Peyer's patch (tissue), 4 donors: ENCODE measurements around the gene ITGA8.

ENCODE experiments used
- CTCF ChIP-seq, 6 experiments: fragments of 450-650 bp in 4 of 6; fragments of 200-600 bp in 2 of 6; sonication (generic) in 1 of 6; IDR thresholded peaks; one replicate each; pipeline ENCODE4 v1.5.1; 2017 to 2019; ENCODE audit warnings: antibody characterized with exemption in 6 of 6, mild to moderate bottlenecking in 3 of 6, moderate library complexity in 1 of 6
- POLR2A ChIP-seq, 2 donors: fragments of 450-650 bp; IDR thresholded peaks; one replicate each; pipeline ENCODE4 v1.5.1; 2017; ENCODE audit warnings: antibody characterized with exemption in 2 of 2, mild to moderate bottlenecking in 2 of 2, moderate library complexity in 2 of 2

DNA sequence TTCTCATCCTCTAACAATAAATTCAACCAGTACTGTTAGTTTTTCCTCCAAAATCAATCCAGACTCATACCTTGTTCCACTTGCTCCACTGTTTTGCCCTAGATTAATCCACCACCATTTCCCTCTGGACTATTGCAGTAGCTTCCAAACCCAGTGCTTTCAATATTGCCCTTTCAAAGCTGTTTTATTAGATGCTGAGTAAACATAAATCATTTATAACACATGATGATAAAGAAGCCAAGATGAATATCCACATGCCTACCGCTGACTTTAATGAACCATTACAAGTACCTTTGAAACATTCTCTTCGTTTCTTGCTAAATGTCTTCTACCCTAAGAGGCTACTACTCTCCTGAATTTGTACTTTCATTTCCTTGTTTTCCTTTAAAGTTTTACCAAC is 174.5 kb downstream of the ITGA8 start:
- TF ChIP-seq CTCF (IDR thresholded peaks at IDR 0.05) (no peak), POLR2A (IDR thresholded peaks at IDR 0.05) (no peak)
